Gastroesophageal sphincter (tissue), 4 donors: ENCODE measurements around the gene CCDC190. TPM values are rescaled to one million over a fixed set of nuclear protein-coding genes. Genes with fewer than 3 reads are reported as not detected.

Experiments used
- ATAC-seq: fragments of 150-250 bp; one replicate; pipeline ENCODE4 v1.9.1; 2016; ENCODE audit warnings: mild to moderate bottlenecking, moderate library complexity
- H3K27ac ChIP-seq, 4 donors: fragments of 200-600 bp; sonication (generic) in 3 of 4; 1 replicate in 3 of 4; 2 replicates in 1 of 4; pipeline ENCODE4 v1.5.1; 2016 to 2019
- H3K27me3 ChIP-seq: fragments of 200-600 bp; sonication (generic); one replicate; pipeline ENCODE4 v1.5.1; 2019
- H3K36me3 ChIP-seq, 2 donors: fragments of 200-600 bp; sonication (generic); one replicate each; pipeline ENCODE4 v1.5.1; 2019; ENCODE audit warnings: control low read depth in 1 of 2
- H3K4me1 ChIP-seq, 3 donors: fragments of 200-600 bp; sonication (generic); 1 replicate in 2 of 3; 2 replicates in 1 of 3; pipeline ENCODE4 v1.5.1; 2016 to 2019; ENCODE audit warnings: control low read depth in 2 of 3
- H3K4me3 ChIP-seq, 2 donors: fragments of 200-600 bp; sonication (generic); one replicate each; pipeline ENCODE4 v1.5.1; 2019; ENCODE audit warnings: mild to moderate bottlenecking in 1 of 2, moderate library complexity in 1 of 2
- H3K9me3 ChIP-seq, 3 donors: fragments of 200-600 bp; sonication (generic); one replicate each; pipeline ENCODE4 v1.5.1; 2017 to 2019; ENCODE audit warnings: control low read depth in 2 of 3
- CTCF ChIP-seq, 4 experiments: fragments of 200-600 bp in 2 of 4; fragments of 450-650 bp in 2 of 4; sonication (generic) in 1 of 4; IDR thresholded peaks; one replicate each; pipeline ENCODE4 v1.5.1; 2017 to 2019; ENCODE audit warnings: antibody characterized with exemption in 4 of 4, mild to moderate bottlenecking in 2 of 4, moderate library complexity in 2 of 4
- EP300 ChIP-seq: sonication (generic); formaldehyde crosslinking; IDR thresholded peaks from one replicate; pipeline ENCODE4 v1.6.1; 2017; ENCODE audit warnings: antibody characterized with exemption, mild to moderate bottlenecking
- POLR2A ChIP-seq, 2 donors: fragments of 450-650 bp; IDR thresholded peaks; one replicate each; pipeline ENCODE4 v1.6.1; 2017; ENCODE audit warnings: antibody characterized with exemption in 2 of 2, mild to moderate bottlenecking in 2 of 2, moderate library complexity in 1 of 2
- POLR2AphosphoS5 ChIP-seq: sonication (generic); formaldehyde crosslinking; IDR thresholded peaks from one replicate; pipeline ENCODE4 v1.6.1; 2017; ENCODE audit warnings: antibody characterized with exemption
- WGBS, 2 donors: methylation state at CpG; one replicate each; pipeline ENCODE4 v1.1.5; 2018; ENCODE audit warnings: low coverage in 1 of 2; 5-methylcytosine and 5-hydroxymethylcytosine counted together
- total RNA-seq, 4 donors: library from RNA; depleted of rRNA; stranded (reverse); fragments of >200 nt; gene quantifications; one replicate each; pipeline ENCODE4 v1.1.0, GENCODE V29; 2016

CCDC190 gene
- total RNA-seq, 4 donors from 2014 or later = not detected

- WGBS, 2 donors = 5 to 33% methylated on average over 2 to 3 of the region's 3 CpGs
- H3K36me3 ChIP-seq = no peaks in the 10 kb centered on the region
- no peaks in the 10 kb centered on the region for H3K9me3 ChIP-seq
- TF ChIP-seq CTCF (IDR thresholded peaks at IDR 0.05) (peak; percentile 81 to 95 (median 89)), EP300 (no peak)
- no peak overlapping the region for H3K27ac ChIP-seq
- no peak overlapping the region for H3K4me3 ChIP-seq
- H3K27me3 ChIP-seq = no peaks in the 10 kb centered on the region
- ATAC-seq = no peak
- no peaks in the 10 kb centered on the region for H3K4me1 ChIP-seq
Observed at GRCh38 chr1:162847839-162848453, 13.0 kb downstream of the CCDC190 start.

- Histone ChIP-seq H3K36me3 (no peaks in the 10 kb centered on the region), H3K27ac (no peak overlapping the region), H3K9me3 (no peaks in the 10 kb centered on the region), H3K4me3 (no peak overlapping the region), H3K27me3 (no peaks in the 10 kb centered on the region), H3K4me1 (no peaks in the 10 kb centered on the region)
- no peak for ATAC-seq
- 90 to 93% methylated on average over 5 to 16 of the region's 16 CpGs for WGBS, 2 donors
- no peak for TF ChIP-seq EP300
- no peak for TF ChIP-seq CTCF (IDR thresholded peaks at IDR 0.05)
- TF ChIP-seq POLR2A (IDR thresholded peaks at IDR 0.05) = no peak
- TF ChIP-seq POLR2AphosphoS5 = no peak
Observed at GRCh38 chr1:162846256-162847212, 14.4 kb downstream of the CCDC190 start.

GRCh38 chr1:162844153-162844552, 16.8 kb downstream of the CCDC190 start:
- Histone ChIP-seq H3K4me3 (no peak overlapping the region), H3K9me3 (peaks cover 0 to 3% (median 0%) of the 10 kb centered on the region in 3 donors), H3K27me3 (no peaks in the 10 kb centered on the region), H3K4me1 (no peaks in the 10 kb centered on the region), H3K27ac (no peak overlapping the region), H3K36me3 (no peaks in the 10 kb centered on the region)
- 75 to 83% methylated on average over 1 of the region's 1 CpG for whole genome bisulfite sequencing, 2 donors
- no peak for TF ChIP-seq POLR2A (IDR thresholded peaks at IDR 0.05)
- TF ChIP-seq CTCF (IDR thresholded peaks at IDR 0.05) = no peak
- no peak for TF ChIP-seq POLR2AphosphoS5
- no peak for TF ChIP-seq EP300
- no peak for ATAC-seq

GRCh38 chr1:162840250-162840839, 20.6 kb downstream of the CCDC190 start:
- no peak for ATAC-seq
- no peaks in the 10 kb centered on the region for H3K36me3 ChIP-seq
- H3K27me3 ChIP-seq = no peaks in the 10 kb centered on the region
- no peak for TF ChIP-seq POLR2AphosphoS5
- no peak for TF ChIP-seq CTCF (IDR thresholded peaks at IDR 0.05)
- TF ChIP-seq EP300 = no peak
- no peak for TF ChIP-seq POLR2A (IDR thresholded peaks at IDR 0.05)
- H3K4me1 ChIP-seq = no peaks in the 10 kb centered on the region
- H3K9me3 ChIP-seq = peaks cover 0 to 13% (median 0%) of the 10 kb centered on the region in 3 donors
- H3K27ac ChIP-seq = no peak overlapping the region
- no peak overlapping the region for H3K4me3 ChIP-seq
